H9 (cell line): Measurements from ENCODE around the gene HLA-DQA1. TPM values are rescaled to one million over a fixed set of nuclear protein-coding genes. Genes with fewer than 3 reads are reported as not detected.

Source experiments
- DNase-seq: peaks from one replicate; pipeline ENCODE4 v3.0.0-alpha.2; 2017
- H2AFZ ChIP-seq: one replicate; pipeline ENCODE4 v1.6.1; 2013; ENCODE audit warnings: mild to moderate bottlenecking, low read length, control low read depth, moderate library complexity
- H2AK5ac ChIP-seq: 2 replicates; pipeline ENCODE4 v1.6.1; 2013; ENCODE audit warnings: low read length, control low read depth, mixed read lengths; ENCODE audit not compliant: insufficient read length
- H2BK120ac ChIP-seq: one replicate; pipeline ENCODE4 v1.6.1; 2013; ENCODE audit warnings: low read depth, mild to moderate bottlenecking, low read length, control low read depth, inconsistent platforms; ENCODE audit not compliant: poor library complexity, severe bottlenecking
- H2BK12ac ChIP-seq: 2 replicates; pipeline ENCODE4 v1.6.1; 2013; ENCODE audit warnings: low read length, control low read depth, mixed read lengths, low read depth; ENCODE audit not compliant: insufficient read length
- H2BK15ac ChIP-seq: 2 replicates; pipeline ENCODE4 v1.6.1; 2013; ENCODE audit warnings: low read depth, low read length, control low read depth
- H2BK20ac ChIP-seq: one replicate; pipeline ENCODE4 v1.6.1; 2013; ENCODE audit warnings: low read depth, mild to moderate bottlenecking, low read length, control low read depth, inconsistent platforms; ENCODE audit not compliant: poor library complexity, severe bottlenecking
- H2BK5ac ChIP-seq: 2 replicates; pipeline ENCODE4 v1.6.1; 2013; ENCODE audit warnings: low read length, control low read depth, mixed read lengths; ENCODE audit not compliant: insufficient read length
- H3K14ac ChIP-seq: 2 replicates; pipeline ENCODE4 v1.6.1; 2013; ENCODE audit warnings: low read length, control low read depth; ENCODE audit not compliant: insufficient read depth
- H3K18ac ChIP-seq: 2 replicates; pipeline ENCODE4 v1.6.1; 2013; ENCODE audit warnings: low read depth, mild to moderate bottlenecking, mixed read lengths, low read length, control low read depth; ENCODE audit not compliant: insufficient read length
- H3K23ac ChIP-seq: 2 replicates; pipeline ENCODE4 v1.6.1; 2013; ENCODE audit warnings: low read length, control low read depth, mixed read lengths, low read depth; ENCODE audit not compliant: insufficient read length
- H3K23me2 ChIP-seq: 2 replicates; pipeline ENCODE4 v1.6.1; 2013; ENCODE audit warnings: low read depth, mild to moderate bottlenecking, mixed read lengths, low read length, control low read depth; ENCODE audit not compliant: insufficient read length, poor library complexity, severe bottlenecking
- H3K27ac ChIP-seq: 2 replicates; pipeline ENCODE4 v1.5.1; 2013; ENCODE audit warnings: low read length, control low read depth, mixed read lengths, low read depth; ENCODE audit not compliant: insufficient read length
- H3K27me3 ChIP-seq: 2 replicates; pipeline ENCODE4 v1.6.1; 2013; ENCODE audit warnings: low read length, control low read depth, inconsistent platforms; ENCODE audit not compliant: insufficient read depth
- H3K4ac ChIP-seq: 2 replicates; pipeline ENCODE4 v1.6.1; 2013; ENCODE audit warnings: low read depth, mild to moderate bottlenecking, control low read depth, inconsistent platforms, low read length, moderate library complexity
- H3K4me1 ChIP-seq: 2 replicates; pipeline ENCODE4 v1.6.1; 2013; ENCODE audit warnings: low read length, control low read depth, inconsistent platforms; ENCODE audit not compliant: insufficient read depth
- H3K4me2 ChIP-seq: 2 replicates; pipeline ENCODE4 v1.6.1; 2013; ENCODE audit warnings: low read length, control low read depth, mixed read lengths; ENCODE audit not compliant: insufficient read length, insufficient read depth
- H3K56ac ChIP-seq: 2 replicates; pipeline ENCODE4 v1.6.1; 2013; ENCODE audit warnings: low read depth, mild to moderate bottlenecking, mixed read lengths, low read length, control low read depth; ENCODE audit not compliant: insufficient read length
- H3K79me1 ChIP-seq: 2 replicates; pipeline ENCODE4 v1.6.1; 2013; ENCODE audit warnings: low read depth, mild to moderate bottlenecking, moderate library complexity, low read length, control low read depth, inconsistent platforms; ENCODE audit not compliant: insufficient read depth, poor library complexity, severe bottlenecking
- H3K79me2 ChIP-seq: 2 replicates; pipeline ENCODE4 v1.6.1; 2013; ENCODE audit warnings: low read length, control low read depth, inconsistent platforms; ENCODE audit not compliant: insufficient read depth
- H3K9ac ChIP-seq: 2 replicates; pipeline ENCODE4 v1.6.1; 2013; ENCODE audit warnings: low read length, control low read depth, mixed read lengths; ENCODE audit not compliant: insufficient read length; ENCODE audit errors: extremely low read depth
- H3K9me3 ChIP-seq: one replicate; pipeline ENCODE4 v1.6.1; 2013; ENCODE audit warnings: low read depth, low read length, inconsistent platforms; ENCODE audit not compliant: control insufficient read depth
- H3T11ph ChIP-seq: one replicate; pipeline ENCODE4 v1.6.1; 2013; ENCODE audit warnings: mild to moderate bottlenecking, low read length, control low read depth, inconsistent platforms
- H4K20me1 ChIP-seq: one replicate; pipeline ENCODE4 v1.6.1; 2013; ENCODE audit not compliant: control insufficient read depth, insufficient read length, insufficient read depth
- H4K5ac ChIP-seq: 2 replicates; pipeline ENCODE4 v1.6.1; 2013; ENCODE audit warnings: low read depth, mild to moderate bottlenecking, mixed read lengths, low read length, control low read depth; ENCODE audit not compliant: insufficient read length
- H4K8ac ChIP-seq: replicated peaks from 2 replicates; pipeline ENCODE4 v1.6.1; 2013; ENCODE audit warnings: low read length, control low read depth, mixed read lengths, low read depth; ENCODE audit not compliant: insufficient read length
- H4K91ac ChIP-seq: 2 replicates; pipeline ENCODE4 v1.6.1; 2013; ENCODE audit warnings: low read depth, mild to moderate bottlenecking, moderate library complexity, mixed read lengths, low read length, control low read depth; ENCODE audit not compliant: insufficient read length
- H3K27ac Mint-ChIP-seq, 3 experiments: 2 replicates in 2 of 3; 3 replicates in 1 of 3; pipeline ENCODE4 v1.8.0; 2020 to 2021; ENCODE audit warnings: mixed read lengths in 3 of 3, mild to moderate bottlenecking in 1 of 3, moderate library complexity in 1 of 3
- H3K27me3 Mint-ChIP-seq: 2 replicates; pipeline ENCODE4 v1.8.0; 2021; ENCODE audit warnings: low read depth, mild to moderate bottlenecking, moderate library complexity, mixed read lengths
- H3K36me3 Mint-ChIP-seq, 3 experiments: 2 replicates in 2 of 3; 3 replicates in 1 of 3; pipeline ENCODE4 v1.8.0; 2020 to 2021; ENCODE audit warnings: low read depth in 3 of 3, mixed read lengths in 3 of 3; ENCODE audit not compliant: insufficient read depth in 1 of 3
- H3K4me1 Mint-ChIP-seq, 2 experiments: 2 replicates each; pipeline ENCODE4 v1.8.0; 2020; ENCODE audit warnings: mixed read lengths in 2 of 2
- H3K4me3 Mint-ChIP-seq, 2 experiments: 2 replicates in 1 of 2; 3 replicates in 1 of 2; pipeline ENCODE4 v1.8.0; 2020 to 2021; ENCODE audit warnings: mild to moderate bottlenecking in 2 of 2, mixed read lengths in 2 of 2, moderate library complexity in 1 of 2
- H3K9me3 Mint-ChIP-seq, 2 experiments: 2 replicates in 1 of 2; 3 replicates in 1 of 2; pipeline ENCODE4 v1.8.0; 2020; ENCODE audit warnings: mild to moderate bottlenecking in 2 of 2, mixed read lengths in 2 of 2, moderate library complexity in 1 of 2
- CTCF ChIP-seq: fragments of 200-600 bp; sonication (generic); conservative IDR thresholded peaks from 3 replicates; pipeline ENCODE4 v1.8.0; 2021; ENCODE audit warnings: antibody characterized with exemption, mild to moderate bottlenecking
- total RNA-seq: library from RNA; stranded (reverse); gene quantifications from 2 replicates; pipeline ENCODE4 v1.2.1, GENCODE V29; 2021

The HLA-DQA1 gene
- total RNA-seq, 1 experiment from 2014 or later = 1.7 TPM

GRCh38 chr6:32597024-32597423 lies 40.2 kb upstream of the HLA-DQA1 start:
- H2AK5ac ChIP-seq = no peak overlapping the region
- Mint-ChIP-seq H3K9me3 (peaks cover 18 to 25% of the 10 kb centered on the region in 2 experiments), H3K27me3 (0 out of 2 replicates have a peak, but pooled peaks cover 2% of the 10 kb centered on the region), H3K4me1 (no peaks in the 10 kb centered on the region), H3K36me3 (peaks cover 0 to 16% (median 1%) of the 10 kb centered on the region in 3 experiments; a peak in 5 of 7 replicates), H3K27ac (no peak overlapping the region), H3K4me3 (no peak overlapping the region)
- no peaks in the 10 kb centered on the region for H4K20me1 ChIP-seq
- no peak overlapping the region for H4K91ac ChIP-seq
- no peaks in the 10 kb centered on the region for H3K4me1 ChIP-seq
- H3K18ac ChIP-seq = no peak overlapping the region
- H4K8ac ChIP-seq = no peak overlapping the region
- H2BK15ac ChIP-seq = no peak overlapping the region
- H3K9me3 ChIP-seq = no peaks in the 10 kb centered on the region
- H2BK5ac ChIP-seq = no peak overlapping the region
- H2BK120ac ChIP-seq = no peak overlapping the region
- H3K27ac ChIP-seq = no peak overlapping the region
- no peaks in the 10 kb centered on the region for H3K79me1 ChIP-seq
- H2AFZ ChIP-seq = no peak overlapping the region
- no peaks in the 10 kb centered on the region for H3K79me2 ChIP-seq
- no peak overlapping the region for H3K23ac ChIP-seq
- DNase-seq = no peak
- no peak overlapping the region for H4K5ac ChIP-seq
- H3K56ac ChIP-seq = no peak overlapping the region
- no peak overlapping the region for H3T11ph ChIP-seq
- no peak overlapping the region for H3K4me2 ChIP-seq
- H3K14ac ChIP-seq = no peak overlapping the region
- H2BK20ac ChIP-seq = no peak overlapping the region
- H3K4ac ChIP-seq = no peak overlapping the region
- H3K27me3 ChIP-seq = no peaks in the 10 kb centered on the region
- no peak overlapping the region for H3K9ac ChIP-seq
- no peak for TF ChIP-seq CTCF
- no peaks in the 10 kb centered on the region for H3K23me2 ChIP-seq
- H2BK12ac ChIP-seq = no peak overlapping the region
